ENCODE measurements around the gene NPHP1.
"Not testable (repeated sequence)": the region's sequence is repeated elsewhere in the genome, so short reads cannot be mapped to it uniquely, and the experiment has no call there.

NPHP1 gene

DNA sequence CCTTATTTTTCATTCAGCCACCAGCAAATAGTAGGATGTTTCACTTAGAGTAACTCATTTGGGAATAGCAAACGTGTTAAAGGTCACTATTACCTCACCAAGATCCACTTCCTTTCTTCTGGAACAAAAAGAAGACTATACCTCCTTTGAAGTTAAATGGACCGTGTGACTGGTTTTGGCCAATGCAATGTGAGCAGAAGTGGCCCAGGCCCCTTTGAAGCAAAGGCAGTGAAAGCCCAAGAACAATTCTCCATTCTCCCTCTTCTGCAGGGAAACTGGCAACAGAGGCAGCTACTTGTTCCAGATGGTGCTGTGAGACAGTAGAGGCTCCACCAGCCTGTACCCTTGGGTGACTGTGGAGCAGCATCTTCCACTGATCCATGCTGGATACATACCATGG lies 77.9 kb downstream of the NPHP1 start:
- no peak for DNase-seq (ENCODE audit: low read depth)

DNA sequence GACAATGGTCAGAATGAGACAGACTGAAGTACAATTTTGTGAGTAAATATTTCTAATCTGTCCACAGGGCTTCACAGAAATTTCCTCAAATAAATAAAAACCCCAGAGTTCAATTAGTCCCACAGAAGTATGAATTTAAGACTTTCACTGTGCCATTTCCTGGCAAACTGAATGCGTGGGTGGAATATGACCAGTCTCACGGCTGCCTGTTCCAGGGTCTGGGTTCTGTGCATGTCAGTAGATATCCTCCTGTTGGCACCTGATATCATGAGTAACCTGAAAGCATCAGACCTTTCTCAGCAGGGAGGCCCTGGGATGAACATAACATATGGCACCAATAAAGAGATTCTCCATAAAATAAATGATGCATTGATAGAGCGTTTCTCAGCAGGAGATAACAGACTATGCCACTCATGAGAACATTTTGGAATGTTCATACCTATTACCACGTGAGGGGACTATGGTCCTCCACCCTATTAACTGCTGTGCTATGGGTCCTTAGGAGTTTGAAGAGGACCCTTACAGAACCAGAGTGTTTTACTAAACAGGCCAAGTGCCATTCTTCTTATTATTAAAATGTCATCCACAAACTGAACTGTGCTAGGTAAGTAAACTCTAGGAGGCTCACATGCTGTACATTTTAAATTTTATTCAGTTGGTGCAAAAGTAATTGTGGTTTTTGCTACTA lies 78.6 kb downstream of the NPHP1 start:
- DNase-seq (ENCODE audit: low read depth): no peak

DNA sequence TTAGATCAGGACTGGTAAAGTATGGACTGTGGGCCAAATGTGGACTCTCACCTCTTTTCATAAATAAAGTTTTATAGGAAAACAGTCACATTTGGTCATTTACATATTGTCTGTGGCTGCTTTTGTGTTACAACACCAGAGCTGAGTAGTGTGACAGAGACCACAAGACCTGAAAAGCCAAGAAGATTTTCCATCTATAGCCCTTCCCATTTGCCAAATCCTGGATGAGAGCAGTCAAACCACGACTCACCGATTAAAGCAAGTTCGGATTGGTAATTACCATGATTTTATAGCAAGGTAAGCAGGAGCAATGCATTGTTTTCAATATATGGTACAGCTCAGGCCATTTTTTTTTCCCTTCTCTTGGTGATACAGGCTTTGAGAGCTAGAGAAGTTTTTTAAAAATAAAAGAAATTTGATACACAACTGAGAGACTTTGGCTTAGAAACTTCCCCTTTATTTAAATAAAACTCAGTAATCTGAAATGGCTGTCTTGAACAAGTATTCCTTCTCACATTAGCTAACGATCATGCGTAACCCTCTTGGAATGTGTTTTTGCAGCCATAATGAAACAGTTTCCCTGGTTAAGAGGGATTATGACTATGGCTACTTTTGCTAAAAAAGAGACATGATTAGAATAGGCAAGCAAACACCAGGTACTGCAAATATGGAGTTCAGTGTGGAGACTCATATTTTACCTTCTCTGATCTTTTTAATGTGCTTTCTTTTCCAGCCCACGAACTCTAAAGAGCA lies 79.7 kb downstream of the NPHP1 start:
- DNase-seq (ENCODE audit: low read depth): no peak

DNA sequence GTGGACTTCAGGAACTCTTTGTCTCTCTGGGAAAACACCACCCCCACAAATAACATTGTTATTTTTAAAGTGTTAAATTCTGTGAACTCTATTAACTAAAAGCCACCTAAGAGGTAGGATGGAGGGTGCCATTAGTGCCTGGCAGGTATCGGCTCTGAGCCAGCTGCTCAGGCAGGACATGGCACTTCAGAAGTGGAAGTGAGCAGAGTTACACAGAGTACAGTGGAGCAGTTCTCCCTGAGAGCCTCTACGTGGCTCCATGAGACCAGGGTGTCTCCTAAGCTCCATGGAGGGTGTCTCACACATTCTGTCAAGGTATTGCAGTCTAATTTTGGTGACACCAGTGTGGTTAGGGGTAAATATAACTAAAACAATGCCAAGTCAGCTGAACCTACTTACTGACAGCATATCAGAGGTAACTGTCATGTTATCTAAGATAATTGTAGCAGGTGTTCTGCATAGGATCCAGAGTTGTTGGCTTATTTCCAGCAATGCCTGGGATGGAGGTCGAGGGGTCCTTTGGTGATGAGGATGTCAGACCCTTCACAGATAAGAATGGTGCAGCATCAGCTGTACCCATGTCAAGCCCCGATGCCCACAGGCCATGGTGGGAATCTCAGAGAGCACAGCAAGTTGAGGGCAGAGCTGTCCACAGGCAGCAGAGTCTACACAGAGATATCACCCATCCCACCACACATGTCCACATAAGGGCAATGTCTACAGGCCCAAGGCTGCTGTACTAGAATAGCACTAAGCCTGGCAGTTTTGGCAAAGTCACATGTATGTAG lies 80.6 kb downstream of the NPHP1 start:
- DNase-seq (ENCODE audit: low read depth): no peak

DNA sequence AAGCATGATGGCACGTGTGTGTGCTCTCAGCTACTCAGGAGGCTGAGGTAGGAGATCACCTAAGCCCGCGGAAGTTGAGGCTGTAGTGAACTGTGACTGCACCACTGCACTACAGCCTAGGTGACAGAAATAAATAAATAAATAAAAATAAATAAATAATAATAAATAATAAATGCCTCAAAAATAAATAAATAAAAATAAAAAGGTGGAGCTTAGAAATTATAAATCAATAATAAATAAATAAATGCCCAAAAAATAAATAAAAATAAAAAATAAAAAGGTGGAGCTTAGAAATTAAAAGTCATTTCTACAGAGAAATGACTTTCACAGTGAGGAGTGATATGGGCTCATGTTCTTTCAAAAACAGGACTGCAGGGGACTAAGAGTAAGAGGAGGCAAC lies 83.2 kb downstream of the NPHP1 start:
- DNase-seq (ENCODE audit: low read depth): no peak

DNA sequence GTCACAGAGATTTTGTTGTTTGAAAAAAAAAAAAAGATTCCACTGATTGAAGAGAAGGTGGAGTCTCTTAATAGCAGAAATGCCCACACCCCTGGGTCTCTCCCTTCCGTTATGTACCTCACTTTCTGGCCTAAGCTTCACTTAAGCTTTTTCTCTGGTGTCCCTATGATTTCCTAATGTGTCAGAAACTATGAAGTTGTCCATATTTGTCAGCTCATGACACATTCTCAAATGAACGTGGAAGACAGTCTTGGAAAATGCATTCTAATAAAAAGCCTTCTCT lies 83.8 kb downstream of the NPHP1 start:
- DNase-seq (ENCODE audit: low read depth): no peak

DNA sequence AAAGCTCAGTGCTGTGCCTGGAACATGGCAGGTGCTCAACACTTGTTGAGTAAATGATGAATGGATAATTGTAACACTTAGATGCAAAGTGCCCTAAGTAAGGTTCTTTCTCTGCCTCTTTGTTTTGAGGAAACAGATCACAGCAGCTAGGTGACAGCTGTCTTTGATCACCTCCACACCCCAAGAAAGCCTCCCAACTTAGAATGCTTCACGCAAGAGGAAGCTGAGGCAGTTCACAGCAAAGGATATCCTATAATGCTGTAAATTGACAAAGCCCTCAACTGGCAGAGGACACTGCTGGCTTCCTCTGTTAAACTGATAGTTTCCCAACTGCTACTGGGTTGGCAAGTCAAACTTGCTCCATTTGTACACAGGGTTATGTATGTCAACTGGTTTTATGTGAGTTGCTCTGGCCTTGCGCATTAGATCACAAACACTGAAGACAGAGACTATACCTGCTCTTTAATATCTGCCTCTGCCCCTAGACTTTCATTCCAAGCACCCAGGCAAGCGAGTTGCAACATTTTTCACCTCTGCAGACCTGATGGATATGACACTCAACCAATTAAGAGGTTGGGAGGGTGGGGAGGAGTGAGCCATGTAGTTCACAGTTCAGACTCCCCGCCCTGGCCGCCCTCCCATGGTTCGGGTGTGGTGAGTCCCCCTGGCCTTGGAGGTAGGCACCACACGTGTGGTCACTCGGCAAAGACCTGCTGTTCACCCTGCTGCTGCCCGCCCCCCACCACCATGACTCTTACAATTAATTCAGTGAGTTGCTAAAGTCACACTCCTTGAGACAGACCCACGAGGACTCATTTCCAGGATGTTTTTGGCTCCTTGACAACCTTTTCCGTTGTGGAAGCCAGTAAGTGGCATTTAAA lies 84.4 kb downstream of the NPHP1 start:
- DNase-seq (ENCODE audit: low read depth): no peak

DNA sequence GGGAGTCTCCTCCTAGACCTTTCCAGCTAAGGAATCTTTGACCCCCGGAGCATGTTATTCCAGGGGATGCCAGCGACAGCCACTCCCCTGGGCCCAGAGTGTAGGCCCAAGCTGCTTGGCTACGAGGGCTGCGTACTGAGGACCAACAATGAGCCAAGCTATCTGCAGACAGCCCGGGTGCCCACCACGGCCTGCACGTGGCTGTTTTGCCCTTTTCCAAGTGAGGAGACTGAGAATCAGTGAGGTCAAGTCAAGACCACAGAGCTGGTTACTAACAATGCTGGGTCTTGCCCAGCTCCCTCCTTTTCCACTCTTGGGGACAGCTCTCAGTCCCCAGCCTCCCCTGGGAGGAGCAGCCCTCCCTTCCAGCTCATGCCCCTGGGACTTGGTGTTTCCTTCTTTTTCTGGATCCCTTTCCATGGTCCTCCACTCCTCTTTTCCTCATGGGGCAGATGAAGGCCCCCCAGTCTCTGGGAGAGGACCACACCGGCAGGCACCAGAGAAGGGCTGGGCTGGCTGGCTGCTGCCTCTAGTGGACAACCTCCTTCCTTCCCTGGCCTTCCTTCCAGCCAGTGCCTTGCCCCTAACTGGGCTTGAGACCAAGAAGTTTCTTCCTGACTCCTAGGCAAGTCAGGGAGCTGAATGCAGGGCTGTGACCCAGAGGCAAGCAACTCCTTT lies 88.6 kb downstream of the NPHP1 start:
- DNase-seq (ENCODE audit: low read depth): peak; percentile 64

DNA sequence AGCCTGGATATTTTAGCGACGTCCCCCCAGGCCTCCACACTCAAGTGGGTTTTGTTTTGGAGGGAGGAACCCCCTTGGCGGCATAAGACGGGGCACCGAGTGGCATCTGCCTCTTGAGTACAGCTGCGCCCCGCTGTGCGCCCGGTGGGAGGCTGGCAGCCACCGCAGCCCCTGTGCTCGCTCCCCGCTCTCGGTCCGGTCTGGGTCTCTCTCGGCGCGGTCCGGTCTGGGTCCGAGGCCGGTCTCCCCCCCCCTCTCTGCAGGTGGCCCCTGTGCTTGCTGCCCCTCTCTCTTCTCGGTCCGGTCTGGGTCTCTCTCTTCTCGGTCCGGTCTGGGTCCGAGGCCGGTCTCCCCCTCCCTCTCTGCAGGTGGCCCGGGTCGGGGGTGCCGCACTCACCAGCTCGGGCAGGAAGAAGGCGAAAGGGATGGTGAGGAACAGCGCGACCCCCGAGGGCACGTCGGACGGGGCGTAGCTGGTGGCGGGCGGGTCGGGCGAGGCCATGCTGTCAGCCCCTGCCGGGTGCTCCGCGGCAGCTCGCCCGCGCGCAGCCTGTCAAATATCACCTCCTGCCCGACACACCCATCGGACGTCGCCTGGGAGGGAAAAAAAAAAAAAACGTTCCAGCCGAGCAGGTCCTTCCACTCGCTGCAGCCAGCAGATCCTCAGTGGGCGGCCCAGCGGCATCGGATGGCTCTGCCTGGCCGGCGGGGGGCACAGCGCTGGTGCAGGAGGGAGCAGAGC lies 89.4 kb downstream of the NPHP1 start, which contains the start of gene MALL:
MALL (minus strand) TSS at position 532 of the 742 bp plus-strand sequence; CDS start at position 502, 30 bp downstream.
- no peak for DNase-seq (ENCODE audit: low read depth)

DNA sequence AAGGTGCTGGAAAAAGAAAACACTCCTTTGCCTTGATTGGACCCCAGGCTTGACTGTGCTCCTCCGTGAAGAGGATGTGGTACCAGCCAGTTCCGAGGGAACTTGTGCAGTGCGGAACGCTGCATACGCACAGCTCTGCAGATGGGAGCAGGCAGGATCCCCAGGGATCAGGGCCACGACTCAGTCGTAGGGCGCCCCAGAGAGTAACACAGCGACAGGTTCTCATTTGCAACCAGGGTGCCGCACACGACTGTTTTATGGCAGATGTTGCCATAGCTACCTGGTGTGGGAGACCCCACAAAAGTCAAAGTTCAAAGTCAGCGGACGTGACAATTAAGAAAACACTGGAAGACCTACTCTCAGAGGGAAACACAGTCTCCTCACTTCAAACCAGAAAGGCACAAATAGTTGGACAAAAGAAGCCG lies 90.0 kb downstream of the NPHP1 start:
- DNase-seq (ENCODE audit: low read depth): no peak

DNA sequence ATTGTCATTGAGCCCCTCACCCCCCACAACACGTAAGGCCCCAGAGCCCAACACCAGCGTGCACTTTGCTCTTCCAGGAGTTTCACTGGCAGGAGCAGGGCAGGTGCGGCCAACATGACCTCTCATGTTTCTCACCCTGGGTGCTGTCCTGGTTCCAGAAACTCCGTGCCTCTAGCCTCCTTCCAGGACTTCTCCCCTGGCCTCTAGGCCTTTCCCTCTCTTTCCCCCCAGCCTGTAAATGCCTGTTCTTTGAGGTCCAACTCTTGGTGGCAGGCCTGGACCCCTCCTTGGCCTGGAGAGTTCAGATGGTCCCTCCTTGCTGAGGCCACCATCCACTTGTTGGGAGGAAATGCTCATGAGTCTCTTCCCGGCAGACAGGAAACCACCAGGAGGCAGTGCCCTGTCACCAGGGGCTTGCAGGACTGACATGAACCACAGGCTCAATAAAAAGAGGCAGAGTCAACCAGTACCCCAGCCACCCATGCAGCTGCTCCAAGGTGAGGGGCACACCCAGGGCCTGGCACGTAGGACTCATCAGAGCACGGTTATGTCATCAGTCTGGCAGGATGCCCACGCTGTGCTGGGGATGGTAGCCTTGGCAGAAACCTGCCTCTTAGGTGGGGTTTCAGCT lies 90.7 kb downstream of the NPHP1 start:
- DNase-seq (ENCODE audit: low read depth): no peak

DNA sequence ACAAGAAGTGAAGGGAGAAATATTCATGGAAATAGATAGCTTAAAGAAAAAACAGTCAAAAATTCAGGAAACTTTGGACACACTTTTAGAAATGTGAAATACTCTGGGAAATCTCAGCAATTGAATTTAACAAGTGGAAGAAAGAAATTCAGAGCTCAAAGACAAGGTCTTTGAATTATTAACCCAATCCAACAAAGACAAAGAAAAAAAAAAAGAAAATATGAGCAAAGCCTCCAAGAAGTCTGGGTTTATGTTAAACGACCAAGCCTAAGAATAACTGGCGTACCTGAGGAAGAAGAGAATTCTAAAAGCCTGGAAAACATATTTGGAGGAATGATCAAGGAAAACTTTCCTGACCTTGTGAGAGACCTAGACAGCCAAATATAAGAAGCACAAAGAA lies 96.5 kb downstream of the NPHP1 start:
- DNase-seq (ENCODE audit: low read depth): not testable (repeated sequence)

DNA sequence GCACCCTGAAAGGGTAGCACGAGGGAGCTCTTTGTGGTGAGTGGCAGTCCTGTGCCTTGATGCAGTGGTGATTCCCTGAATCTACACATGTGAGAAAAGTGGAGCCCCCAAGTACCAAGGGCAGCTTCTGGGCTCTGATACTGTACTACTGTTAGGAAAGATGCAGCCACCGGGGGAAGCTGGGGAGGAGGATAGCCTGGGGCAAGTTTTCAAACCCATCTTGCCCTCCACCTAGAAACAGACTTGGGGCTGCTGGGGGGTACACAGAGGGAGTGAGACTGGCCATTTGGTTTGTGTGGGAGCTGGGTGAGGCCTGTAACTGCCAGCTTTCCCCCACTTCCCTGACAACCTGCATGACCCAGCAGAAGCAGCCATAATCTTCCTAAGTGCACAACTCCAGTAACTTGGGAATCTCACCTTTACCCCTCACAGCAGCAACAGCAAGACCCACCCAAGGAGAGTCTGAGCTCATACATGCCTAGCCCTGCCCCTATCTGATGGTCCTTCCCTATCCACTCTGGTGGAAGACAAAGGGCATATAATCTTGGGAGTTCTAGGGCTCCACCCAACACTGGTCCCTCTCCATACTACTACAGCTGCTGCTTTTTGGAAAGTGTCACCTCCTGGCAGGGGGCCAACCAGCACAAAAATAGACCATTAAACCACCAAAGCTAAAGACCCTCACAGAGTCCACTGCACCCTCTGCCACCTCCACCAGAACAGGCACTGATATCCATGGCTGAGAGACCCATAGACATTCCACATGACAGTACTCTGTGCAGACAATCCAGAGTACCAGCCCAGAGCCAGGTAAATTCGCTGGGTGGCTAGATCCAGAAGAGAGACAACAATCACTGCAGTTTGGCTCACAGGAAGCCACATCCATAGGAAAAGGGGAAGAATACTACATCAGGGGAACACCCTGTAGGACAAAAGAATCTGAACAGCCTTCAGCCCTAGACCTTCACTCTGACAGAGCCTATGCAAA lies 97.4 kb downstream of the NPHP1 start:
- DNase-seq (ENCODE audit: low read depth): no peak

DNA sequence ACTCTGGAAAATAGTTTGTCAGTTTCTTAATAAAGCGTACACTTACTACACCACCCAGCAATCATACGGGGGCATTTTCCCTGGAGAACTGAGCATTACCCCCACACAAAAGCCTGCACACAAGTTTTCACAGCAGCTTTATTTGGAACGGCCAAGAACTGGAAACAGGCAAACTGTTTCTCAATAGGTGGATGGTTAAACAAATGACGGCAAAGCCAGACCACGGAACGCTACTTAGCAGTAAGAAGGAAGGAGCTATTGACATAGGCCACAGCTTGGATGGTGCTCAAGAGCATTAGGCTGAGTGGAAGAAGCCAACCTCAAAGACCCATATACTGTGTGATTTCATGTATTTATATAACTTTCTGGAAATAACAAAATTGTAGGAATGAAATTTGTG lies 98.2 kb downstream of the NPHP1 start:
- peak; percentile 87 for DNase-seq (ENCODE audit: low read depth)

DNA sequence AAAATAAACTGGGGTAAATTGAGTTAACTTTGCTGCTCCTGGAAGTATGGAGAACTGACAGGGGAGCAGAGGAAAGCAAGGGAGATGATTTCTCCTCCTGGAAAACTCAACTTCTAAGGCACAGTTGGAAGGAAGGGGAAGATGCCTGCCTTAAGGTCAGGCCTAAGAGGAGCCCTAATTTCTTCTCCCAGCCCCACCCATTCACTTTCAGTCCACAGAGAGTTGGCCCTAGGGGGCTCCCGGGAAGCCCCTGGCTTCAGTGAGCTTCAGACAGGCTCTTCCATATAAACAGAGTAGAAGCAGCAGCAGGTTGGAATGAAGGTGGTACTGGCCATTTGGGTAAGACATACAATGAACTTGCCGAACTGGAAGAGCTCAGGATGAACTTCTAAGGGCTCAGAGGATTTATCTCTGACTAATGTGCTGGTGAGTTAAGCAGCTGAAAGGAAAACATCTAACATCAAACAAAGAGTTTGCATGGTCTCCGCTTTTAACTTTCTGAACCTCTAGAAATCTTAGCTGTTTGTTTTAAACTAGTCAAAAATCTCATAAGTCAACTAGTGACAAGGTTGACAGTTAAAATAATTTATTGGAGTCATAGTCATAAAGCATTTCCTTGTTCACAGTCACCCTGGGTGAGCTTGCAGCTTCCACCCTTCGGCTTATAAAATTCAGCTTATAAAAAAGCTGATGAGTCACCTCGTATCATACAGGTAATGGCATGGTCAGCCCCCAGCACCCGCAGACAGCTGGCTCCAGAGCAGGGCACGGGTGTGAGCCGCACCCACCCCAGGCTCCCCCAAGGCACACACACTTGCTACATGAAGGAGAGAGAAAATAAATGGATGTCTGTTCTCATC lies 99.0 kb downstream of the NPHP1 start:
- peak; percentile 67 for DNase-seq (ENCODE audit: low read depth)

DNA sequence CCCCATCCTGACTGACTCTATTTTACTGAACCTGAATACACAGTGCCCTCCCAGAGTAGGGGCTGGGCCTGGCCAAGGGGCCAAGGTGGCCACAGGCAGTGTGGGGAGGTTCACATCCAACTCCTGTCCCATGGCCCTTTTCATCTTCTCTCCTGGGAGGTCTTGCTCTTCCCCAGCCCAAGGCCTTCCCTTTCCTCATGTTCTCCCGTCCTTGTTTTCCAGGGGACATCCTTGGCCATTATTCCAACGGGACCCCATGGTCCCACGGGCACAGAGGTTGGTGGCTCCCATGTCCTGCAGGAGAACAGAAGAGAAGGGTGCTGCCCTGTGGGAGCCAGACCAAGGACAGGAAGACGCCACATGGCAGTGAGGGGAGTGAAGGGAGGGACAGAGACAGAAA lies 99.6 kb downstream of the NPHP1 start:
- DNase-seq (ENCODE audit: low read depth): no peak

DNA sequence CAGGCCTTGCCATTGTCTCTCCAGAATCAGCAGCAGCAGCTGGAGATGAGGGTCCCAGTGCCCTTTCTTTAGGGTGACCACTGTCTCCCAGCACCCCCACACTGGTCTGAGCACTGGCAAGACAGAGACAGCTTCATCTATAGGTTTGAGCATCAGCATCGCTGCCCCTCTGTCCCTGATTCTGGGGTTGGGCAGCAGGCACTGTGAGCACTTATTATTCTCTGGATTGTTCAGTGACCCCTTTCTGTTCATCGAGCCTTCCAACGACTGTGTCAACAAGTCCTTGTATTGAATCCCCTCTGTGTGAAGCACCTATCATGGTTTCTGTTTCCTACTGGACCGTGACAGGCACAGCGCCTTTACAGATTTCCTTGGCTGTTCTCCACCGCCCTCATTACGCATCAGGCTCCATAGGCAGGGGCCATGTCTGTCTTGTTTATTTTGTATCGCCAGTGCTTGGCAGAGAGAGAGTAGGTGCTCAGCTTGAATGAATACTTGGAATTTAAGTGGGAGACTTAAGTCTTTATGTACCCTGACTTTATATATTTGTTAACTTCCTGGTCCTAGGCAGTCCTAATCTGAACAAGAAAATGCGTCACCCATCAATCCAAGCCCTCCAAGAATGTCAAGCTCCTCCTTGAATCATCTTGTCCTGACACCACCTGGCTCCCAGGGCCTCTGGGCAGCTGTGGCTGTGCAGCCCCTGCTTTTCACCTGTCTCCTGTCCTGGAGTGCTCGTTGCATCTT lies 100.6 kb downstream of the NPHP1 start:
- DNase-seq (ENCODE audit: low read depth): peak; percentile 32

Data from iris pigment epithelial cell (primary cell).